AG10803 (cell line): ENCODE results near the gene ABI3.
"Not testable (repeated sequence)": the region's sequence is repeated elsewhere in the genome, so short reads cannot be mapped to it uniquely, and the experiment has no call there.

Source experiments
- DNase-seq: peaks from one replicate; pipeline ENCODE4 v3.0.0; 2010; ENCODE audit warnings: low read depth
- H3K4me3 ChIP-seq: 2 replicates; pipeline ENCODE4 v1.5.1; 2011; ENCODE audit warnings: mild to moderate bottlenecking, low read length, control low read depth
- TF ChIP-seq, protein P1 (sequence below): conservative IDR thresholded peaks from 2 replicates; pipeline ENCODE4 v1.5.1; 2011; ENCODE audit warnings: mild to moderate bottlenecking, low read length, control low read depth, inconsistent platforms

The ABI3 gene, protein sequence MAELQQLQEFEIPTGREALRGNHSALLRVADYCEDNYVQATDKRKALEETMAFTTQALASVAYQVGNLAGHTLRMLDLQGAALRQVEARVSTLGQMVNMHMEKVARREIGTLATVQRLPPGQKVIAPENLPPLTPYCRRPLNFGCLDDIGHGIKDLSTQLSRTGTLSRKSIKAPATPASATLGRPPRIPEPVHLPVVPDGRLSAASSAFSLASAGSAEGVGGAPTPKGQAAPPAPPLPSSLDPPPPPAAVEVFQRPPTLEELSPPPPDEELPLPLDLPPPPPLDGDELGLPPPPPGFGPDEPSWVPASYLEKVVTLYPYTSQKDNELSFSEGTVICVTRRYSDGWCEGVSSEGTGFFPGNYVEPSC

DNA sequence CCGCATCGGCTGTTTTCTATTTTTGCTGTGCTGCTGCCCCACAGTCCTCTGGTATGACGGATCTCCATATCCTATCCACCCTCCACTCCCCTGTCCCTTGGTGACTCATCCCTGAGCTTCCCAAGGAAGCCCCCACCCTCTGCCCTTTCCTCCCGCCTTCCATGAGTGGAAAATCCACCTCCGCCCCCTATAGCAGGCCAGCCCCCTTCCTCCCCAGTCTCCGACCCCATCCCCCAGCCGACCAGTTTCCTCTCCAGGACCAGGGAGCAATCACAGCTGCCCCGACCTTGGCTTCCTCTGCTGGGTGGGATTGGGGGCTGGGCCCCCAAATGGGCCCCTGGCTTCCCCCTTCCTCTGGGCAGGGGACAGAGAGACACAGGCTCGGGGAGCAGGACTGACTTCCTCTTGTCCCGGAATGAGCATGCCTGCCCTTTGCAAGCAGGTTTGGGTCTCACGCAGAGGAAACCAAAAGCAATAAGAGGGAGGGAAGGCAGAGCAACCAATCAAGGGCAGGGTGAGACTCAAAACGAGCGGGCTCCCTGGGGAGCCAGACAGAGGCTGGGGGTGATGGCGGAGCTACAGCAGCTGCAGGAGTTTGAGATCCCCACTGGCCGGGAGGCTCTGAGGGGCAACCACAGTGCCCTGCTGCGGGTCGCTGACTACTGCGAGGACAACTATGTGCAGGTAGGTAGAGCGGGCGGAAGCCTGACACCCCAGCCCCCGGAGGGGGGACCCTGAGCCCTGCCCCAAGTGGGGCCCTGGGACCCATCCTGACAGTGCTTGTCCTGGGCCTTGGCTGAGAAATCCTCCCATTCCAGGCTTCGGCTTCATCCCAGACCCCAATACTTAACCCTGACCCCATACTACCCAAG is at the start of gene ABI3, which contains the start of gene GNGT2:
TSS of gene ABI3 (plus strand) at position 550 of the 872 bp plus-strand sequence. CDS start at position 568, 18 bp downstream.
TSS of gene GNGT2 (minus strand) at position 417 of the 872 bp plus-strand sequence. CDS start 3,152 bp downstream, outside the sequence.
- DNase-seq = no peak
- no peak within 1 kb of the TSS; the same call in 1 of the 2 replicates for H3K4me3 ChIP-seq
- TF ChIP-seq, protein P1, sequence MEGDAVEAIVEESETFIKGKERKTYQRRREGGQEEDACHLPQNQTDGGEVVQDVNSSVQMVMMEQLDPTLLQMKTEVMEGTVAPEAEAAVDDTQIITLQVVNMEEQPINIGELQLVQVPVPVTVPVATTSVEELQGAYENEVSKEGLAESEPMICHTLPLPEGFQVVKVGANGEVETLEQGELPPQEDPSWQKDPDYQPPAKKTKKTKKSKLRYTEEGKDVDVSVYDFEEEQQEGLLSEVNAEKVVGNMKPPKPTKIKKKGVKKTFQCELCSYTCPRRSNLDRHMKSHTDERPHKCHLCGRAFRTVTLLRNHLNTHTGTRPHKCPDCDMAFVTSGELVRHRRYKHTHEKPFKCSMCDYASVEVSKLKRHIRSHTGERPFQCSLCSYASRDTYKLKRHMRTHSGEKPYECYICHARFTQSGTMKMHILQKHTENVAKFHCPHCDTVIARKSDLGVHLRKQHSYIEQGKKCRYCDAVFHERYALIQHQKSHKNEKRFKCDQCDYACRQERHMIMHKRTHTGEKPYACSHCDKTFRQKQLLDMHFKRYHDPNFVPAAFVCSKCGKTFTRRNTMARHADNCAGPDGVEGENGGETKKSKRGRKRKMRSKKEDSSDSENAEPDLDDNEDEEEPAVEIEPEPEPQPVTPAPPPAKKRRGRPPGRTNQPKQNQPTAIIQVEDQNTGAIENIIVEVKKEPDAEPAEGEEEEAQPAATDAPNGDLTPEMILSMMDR = no peak

DNA sequence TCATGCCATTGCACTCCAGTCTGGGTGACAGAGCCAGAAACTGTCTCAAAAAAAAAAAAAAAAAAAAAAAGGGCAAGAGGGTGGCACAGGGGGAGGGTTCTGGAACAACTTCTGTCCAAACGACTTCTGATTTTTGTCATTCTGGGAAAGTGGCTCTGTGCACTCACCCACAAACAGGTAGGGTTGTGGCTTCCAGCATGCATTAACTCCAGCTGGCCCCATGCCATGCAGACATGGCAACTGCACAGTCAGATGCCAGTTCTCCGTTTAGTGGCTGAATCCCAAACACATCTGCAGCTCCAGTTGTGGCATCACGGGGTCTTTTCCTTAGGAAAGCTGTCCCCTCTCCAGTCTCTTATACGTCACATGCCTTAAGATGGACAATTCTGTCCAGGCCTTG is 47.6 kb upstream of the ABI3 start:
- TF ChIP-seq, protein P1 = no peak
- H3K4me3 ChIP-seq = no peak overlapping the region
- no peak for DNase-seq

DNA sequence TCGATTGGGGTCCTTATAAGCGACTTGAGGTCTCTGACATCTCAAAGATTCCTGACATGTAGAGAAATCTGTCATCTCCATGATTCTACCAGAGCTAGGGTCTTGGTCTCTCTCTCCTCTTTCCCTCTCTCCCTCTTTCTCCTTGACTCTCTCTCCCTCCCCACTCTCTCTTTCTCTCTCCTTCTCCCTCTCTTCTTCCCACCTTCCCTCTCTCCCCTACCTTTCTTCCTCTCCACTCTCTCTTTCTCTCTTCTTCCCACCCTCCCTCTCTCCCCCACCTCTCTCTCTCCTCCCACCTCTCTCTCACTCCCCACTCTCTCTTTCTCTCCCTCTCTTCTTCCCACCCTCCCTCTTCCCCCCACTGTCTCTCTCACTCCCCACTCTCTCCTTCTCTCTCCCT is 45.4 kb upstream of the ABI3 start:
- no peak overlapping the region for H3K4me3 ChIP-seq
- TF ChIP-seq, protein P1 = no peak
- DNase-seq = no peak

DNA sequence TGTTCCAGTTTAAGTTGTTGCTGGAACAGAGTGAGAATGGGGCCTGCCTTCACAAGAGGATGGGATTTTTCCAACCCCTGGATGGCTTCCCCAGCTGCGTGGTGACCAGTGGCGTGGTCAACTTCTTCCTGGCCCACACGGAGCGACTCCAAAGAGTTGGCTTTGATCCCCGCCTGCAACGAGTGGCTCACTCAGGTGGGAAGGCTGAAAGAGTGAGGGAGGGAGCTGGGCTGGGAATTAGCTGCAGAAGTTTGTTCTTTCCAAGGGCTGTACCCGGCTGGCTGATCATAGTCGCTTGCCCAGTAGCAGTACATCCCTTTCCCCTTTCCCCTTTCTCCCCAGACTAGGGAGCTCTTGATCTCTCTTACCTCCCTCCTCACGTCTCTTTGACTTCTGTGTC is 41.8 kb upstream of the ABI3 start:
- TF ChIP-seq, protein P1 = no peak
- no peak for DNase-seq
- H3K4me3 ChIP-seq = no peak overlapping the region

DNA sequence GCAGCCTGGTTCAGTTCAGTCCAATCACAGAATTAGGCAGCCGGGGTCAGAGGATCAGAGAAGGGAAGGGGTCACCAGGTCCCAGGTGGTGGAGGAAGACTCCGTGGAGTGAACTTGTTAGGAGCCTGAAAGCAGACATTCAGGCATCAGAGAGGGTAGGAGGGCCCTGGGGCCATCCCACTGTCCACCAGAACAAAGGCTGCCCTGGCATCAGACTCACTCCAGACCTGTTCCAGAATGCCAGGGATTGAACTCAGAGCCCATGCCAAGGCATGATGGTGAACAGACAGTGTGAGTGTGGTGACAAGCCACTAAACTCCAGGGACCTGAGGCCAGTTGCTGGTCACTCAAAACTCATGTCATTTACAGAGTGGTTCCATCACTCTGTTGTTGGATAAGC is 40.3 kb upstream of the ABI3 start:
- no peak for DNase-seq
- TF ChIP-seq, protein P1 = no peak
- no peak overlapping the region for H3K4me3 ChIP-seq

DNA sequence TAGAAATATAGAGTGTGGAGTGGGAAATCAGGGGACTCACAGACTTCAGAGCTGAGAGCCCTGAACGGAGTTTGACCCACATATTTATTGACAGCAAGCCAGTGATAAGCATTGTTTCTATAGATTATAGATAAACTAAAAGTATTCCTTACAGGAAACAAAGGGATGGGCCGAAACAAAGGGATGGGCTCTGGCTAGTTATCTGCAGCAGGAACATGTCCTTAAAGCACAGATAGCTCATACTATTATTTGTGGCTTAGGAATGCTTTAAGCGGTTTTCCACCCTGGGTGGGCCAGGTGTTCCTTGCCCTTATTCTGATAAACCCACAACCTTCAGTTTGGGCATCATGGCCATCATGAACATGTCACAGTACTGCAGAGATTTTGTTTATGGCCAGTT is 39.8 kb upstream of the ABI3 start:
- H3K4me3 ChIP-seq, DNase-seq: not testable (repeated sequence)

DNA sequence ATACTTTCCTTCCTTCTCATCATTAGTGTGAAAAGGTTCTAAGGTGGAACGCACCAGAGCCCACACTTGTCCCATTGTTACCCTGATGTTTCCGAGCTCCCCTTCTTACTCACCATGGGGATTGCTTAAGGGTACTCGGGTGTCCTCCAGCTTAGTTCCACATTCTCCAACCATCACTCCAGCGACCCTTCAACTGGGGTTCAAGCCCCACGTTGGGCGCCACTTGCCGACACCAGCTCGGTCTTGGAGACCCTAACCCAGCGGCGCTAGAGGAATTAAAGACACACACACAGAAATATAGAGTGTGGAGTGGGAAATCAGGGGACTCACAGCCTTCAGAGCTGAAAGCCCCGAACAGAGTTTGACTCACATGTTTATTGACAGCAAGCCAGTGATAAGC is 34.5 kb upstream of the ABI3 start:
- not testable (repeated sequence) for DNase-seq, H3K4me3 ChIP-seq

DNA sequence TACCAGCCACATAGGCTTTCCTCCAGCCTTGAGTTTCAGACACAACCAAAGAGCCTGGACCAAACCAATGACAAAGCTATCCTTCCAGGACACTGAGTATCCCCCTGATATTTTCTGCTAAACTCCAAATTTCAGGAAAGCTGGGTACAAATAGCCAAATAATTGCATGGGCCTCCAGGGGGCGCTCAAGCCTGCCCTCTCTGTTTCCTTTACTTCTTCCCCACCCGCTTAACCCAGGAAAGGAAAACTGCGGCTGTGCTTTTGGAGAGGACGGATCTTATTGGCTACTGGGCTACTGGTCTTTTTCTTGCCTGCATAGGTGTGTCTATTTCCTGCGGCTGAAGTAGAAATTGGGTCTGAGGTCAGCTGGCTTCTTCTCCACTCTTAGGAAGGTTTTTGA is 30.2 kb upstream of the ABI3 start:
- no peak overlapping the region for H3K4me3 ChIP-seq
- peak; percentile 56 for DNase-seq
- TF ChIP-seq, protein P1 = peak; percentile 88
